ENCODE measurements around the gene GORAB. TPM values are rescaled to one million over a fixed set of nuclear protein-coding genes. Genes with fewer than 3 reads are reported as not detected.

Gene GORAB
- total RNA-seq, 1 experiment from 2014 or later: 10.9 TPM

- H3K4me3 ChIP-seq (ENCODE audit: low read depth, low read length, poor library complexity, severe bottlenecking): no peak overlapping the region
- BruUV-seq (replicated peaks): no TSS peak
- intact Hi-C loops (cut with micrococcal nuclease; ENCODE audit: unreplicated experiment): no loop called here
- H3K27ac ChIP-seq (ENCODE audit: low read depth, low read length, poor library complexity, severe bottlenecking): no peak overlapping the region
- peaks cover 86% of the 10 kb centered on the region for H3K27me3 ChIP-seq (replicated peaks; ENCODE audit: insufficient read depth, low read depth, low read length, poor library complexity)
- no peaks in the 10 kb centered on the region for H3K36me3 ChIP-seq (ENCODE audit: insufficient read depth, low read length, poor library complexity, severe bottlenecking)
- DNase-seq (ENCODE audit: low spot score): no peak
- CTCF ChIA-PET: no interaction called here
- no peaks in the 10 kb centered on the region for H3K4me1 ChIP-seq (ENCODE audit: insufficient read depth, low read length, poor library complexity, severe bottlenecking)
- POLR2A ChIA-PET (ENCODE audit: low non-redundant PET): no interaction called here
- no peaks in the 10 kb centered on the region for H3K9me3 ChIP-seq (ENCODE audit: low read depth, low read length, poor library complexity, severe bottlenecking)
- no peak for TF ChIP-seq EZH2 (IDR thresholded peaks at IDR 0.05; ENCODE audit: borderline replicate concordance, low read depth, low read length, poor library complexity, severe bottlenecking)
- TF ChIP-seq CTCF (conservative IDR thresholded peaks at IDR 0.05; ENCODE audit: low read depth, low read length): no peak
Observed at GRCh38 chr1:170487503-170487902, 44.5 kb upstream of the GORAB start.

- ChIA-PET CTCF (no interaction called here), POLR2A (ENCODE audit: low non-redundant PET) (interaction anchor here (0.6 kb wide), 1 partner anchor 9 kb away, joined by 3 read pairs; no protein-coding TSS in a partner anchor)
- Histone ChIP-seq H3K9me3 (ENCODE audit: low read depth, low read length, poor library complexity, severe bottlenecking) (no peaks in the 10 kb centered on the region), H3K36me3 (ENCODE audit: insufficient read depth, low read length, poor library complexity, severe bottlenecking) (no peaks in the 10 kb centered on the region), H3K4me1 (ENCODE audit: insufficient read depth, low read length, poor library complexity, severe bottlenecking) (peaks cover 17% of the 10 kb centered on the region), H3K4me3 (ENCODE audit: low read depth, low read length, poor library complexity, severe bottlenecking) (no peak overlapping the region), H3K27me3 (replicated peaks; ENCODE audit: insufficient read depth, low read depth, low read length, poor library complexity) (peaks cover 71% of the 10 kb centered on the region), H3K27ac (ENCODE audit: low read depth, low read length, poor library complexity, severe bottlenecking) (no peak overlapping the region)
- no peak for DNase-seq (ENCODE audit: low spot score)
- intact Hi-C loops (cut with micrococcal nuclease; ENCODE audit: unreplicated experiment): loop anchor here (2.0 to 10.0 kb wide), 3 partner anchors 224 to 476 kb away; no protein-coding TSS in a partner anchor
- TF ChIP-seq EZH2 (IDR thresholded peaks at IDR 0.05; ENCODE audit: borderline replicate concordance, low read depth, low read length, poor library complexity, severe bottlenecking) (no peak), CTCF (conservative IDR thresholded peaks at IDR 0.05; ENCODE audit: low read depth, low read length) (no peak)
- no TSS peak for BruUV-seq (replicated peaks)
Observed at GRCh38 chr1:170491291-170491690, 40.7 kb upstream of the GORAB start.

GRCh38 chr1:170494369-170494768, 37.6 kb upstream of the GORAB start:
- intact Hi-C loops (cut with micrococcal nuclease; ENCODE audit: unreplicated experiment): loop anchor here (2.0 to 10.0 kb wide), 3 partner anchors 170 to 480 kb away; partner anchors contain the start of gene PRRX1
- Histone ChIP-seq H3K27me3 (replicated peaks; ENCODE audit: insufficient read depth, low read depth, low read length, poor library complexity) (peaks cover 83% of the 10 kb centered on the region), H3K4me3 (ENCODE audit: low read depth, low read length, poor library complexity, severe bottlenecking) (no peak overlapping the region), H3K4me1 (ENCODE audit: insufficient read depth, low read length, poor library complexity, severe bottlenecking) (peaks cover 17% of the 10 kb centered on the region), H3K9me3 (ENCODE audit: low read depth, low read length, poor library complexity, severe bottlenecking) (no peaks in the 10 kb centered on the region), H3K27ac (ENCODE audit: low read depth, low read length, poor library complexity, severe bottlenecking) (no peak overlapping the region), H3K36me3 (ENCODE audit: insufficient read depth, low read length, poor library complexity, severe bottlenecking) (no peaks in the 10 kb centered on the region)
- BruUV-seq (replicated peaks): no TSS peak
- TF ChIP-seq EZH2 (IDR thresholded peaks at IDR 0.05; ENCODE audit: borderline replicate concordance, low read depth, low read length, poor library complexity, severe bottlenecking) (no peak), CTCF (conservative IDR thresholded peaks at IDR 0.05; ENCODE audit: low read depth, low read length) (no peak)
- ChIA-PET CTCF (interaction anchor here (0.6 kb wide), 1 partner anchor 47 kb away, joined by 4 read pairs; no protein-coding TSS in a partner anchor), POLR2A (ENCODE audit: low non-redundant PET) (no interaction called here)
- DNase-seq (ENCODE audit: low spot score): peak; percentile 99

Measured in A673 (cell line).